Calu3 (cell line): ENCODE data around the gene PCGF5. TPM values are rescaled to one million over a fixed set of nuclear protein-coding genes. Genes with fewer than 3 reads are reported as not detected.
A peak's percentile ranks its signal among the peaks of the same experiment; 100 is the strongest.
"Not testable (repeated sequence)": the region's sequence is repeated elsewhere in the genome, so short reads cannot be mapped to it uniquely, and the experiment has no call there.

Experiments
- BruUV-seq: library from RNA; stranded (reverse); fragments of 400-500 nt; replicated peaks from 2 replicates; lab custom pipeline; 2021; lab: Mats Ljungman, UMichigan
- CTCF ChIA-PET: fragments of 300-600 bp; sonication (Branson Sonifier 250); formaldehyde crosslinking; loops from one replicate; lab custom pipeline; 2022; ENCODE audit warnings: antibody characterized with exemption; lab: Charles Lee
- DNase-seq: peaks from one replicate; pipeline ENCODE4 v3.0.0; 2022
- H3K27ac Mint-ChIP-seq: one replicate; pipeline ENCODE4 v1.8.0; 2022; ENCODE audit warnings: mixed read lengths; ENCODE audit not compliant: unreplicated experiment
- H3K27me3 Mint-ChIP-seq: one replicate; pipeline ENCODE4 v1.8.0; 2022; ENCODE audit warnings: mixed read lengths; ENCODE audit not compliant: unreplicated experiment
- H3K36me3 Mint-ChIP-seq: one replicate; pipeline ENCODE4 v1.8.0; 2022; ENCODE audit warnings: mild to moderate bottlenecking, moderate library complexity, mixed read lengths; ENCODE audit not compliant: insufficient read depth, unreplicated experiment
- H3K4me1 Mint-ChIP-seq: one replicate; pipeline ENCODE4 v1.8.0; 2022; ENCODE audit warnings: mild to moderate bottlenecking, low read depth, mixed read lengths; ENCODE audit not compliant: unreplicated experiment
- H3K4me3 Mint-ChIP-seq: one replicate; pipeline ENCODE4 v1.8.0; 2022; ENCODE audit warnings: mild to moderate bottlenecking, low read depth, moderate library complexity, mixed read lengths; ENCODE audit not compliant: unreplicated experiment
- H3K9me3 Mint-ChIP-seq: one replicate; pipeline ENCODE4 v1.8.0; 2022; ENCODE audit warnings: low read depth, mixed read lengths; ENCODE audit not compliant: unreplicated experiment
- intact Hi-C: fragments of 100-400 bp; cut with micrococcal nuclease; formaldehyde crosslinking; loops from one replicate; pipeline ENCODE4 v1.10.0; 2022; ENCODE audit not compliant: unreplicated experiment
- total RNA-seq: library from RNA; stranded (reverse); gene quantifications from 2 replicates; pipeline ENCODE4 v1.2.3, GENCODE V29; 2022
- TF ChIP-seq, protein P1 (sequence below): fragments of 200-600 bp; IDR thresholded peaks from one replicate; pipeline ENCODE4 v1.8.0; 2022; ENCODE audit warnings: antibody characterized with exemption; ENCODE audit not compliant: unreplicated experiment

Gene PCGF5
- total RNA-seq, 1 experiment from 2014 or later = 19.5 TPM

- Mint-ChIP-seq H3K27ac (no peak overlapping the region), H3K27me3 (no peaks in the 10 kb centered on the region), H3K9me3 (no peaks in the 10 kb centered on the region), H3K4me3 (peak overlapping the region; percentile 44), H3K4me1 (peaks cover 8% of the 10 kb centered on the region), H3K36me3 (peaks cover 4% of the 10 kb centered on the region)
- TF ChIP-seq, protein P1, sequence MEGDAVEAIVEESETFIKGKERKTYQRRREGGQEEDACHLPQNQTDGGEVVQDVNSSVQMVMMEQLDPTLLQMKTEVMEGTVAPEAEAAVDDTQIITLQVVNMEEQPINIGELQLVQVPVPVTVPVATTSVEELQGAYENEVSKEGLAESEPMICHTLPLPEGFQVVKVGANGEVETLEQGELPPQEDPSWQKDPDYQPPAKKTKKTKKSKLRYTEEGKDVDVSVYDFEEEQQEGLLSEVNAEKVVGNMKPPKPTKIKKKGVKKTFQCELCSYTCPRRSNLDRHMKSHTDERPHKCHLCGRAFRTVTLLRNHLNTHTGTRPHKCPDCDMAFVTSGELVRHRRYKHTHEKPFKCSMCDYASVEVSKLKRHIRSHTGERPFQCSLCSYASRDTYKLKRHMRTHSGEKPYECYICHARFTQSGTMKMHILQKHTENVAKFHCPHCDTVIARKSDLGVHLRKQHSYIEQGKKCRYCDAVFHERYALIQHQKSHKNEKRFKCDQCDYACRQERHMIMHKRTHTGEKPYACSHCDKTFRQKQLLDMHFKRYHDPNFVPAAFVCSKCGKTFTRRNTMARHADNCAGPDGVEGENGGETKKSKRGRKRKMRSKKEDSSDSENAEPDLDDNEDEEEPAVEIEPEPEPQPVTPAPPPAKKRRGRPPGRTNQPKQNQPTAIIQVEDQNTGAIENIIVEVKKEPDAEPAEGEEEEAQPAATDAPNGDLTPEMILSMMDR = peak; percentile 64
- DNase-seq = peak; percentile 71
- CTCF ChIA-PET = interaction anchor here (0.6 to 1.4 kb wide), 5 partner anchors 52 to 345 kb away, joined by 3 to 11 read pairs (median 5); partner anchors contain the start of gene PPP1R3C
- intact Hi-C loops = loop anchor here (5.0 kb wide), 2 partner anchors 69 to 194 kb away; no protein-coding TSS in a partner anchor
- no TSS peak for BruUV-seq
Observed at GRCh38 chr10:91298224-91298871, 77.9 kb downstream of the PCGF5 start.

DNA sequence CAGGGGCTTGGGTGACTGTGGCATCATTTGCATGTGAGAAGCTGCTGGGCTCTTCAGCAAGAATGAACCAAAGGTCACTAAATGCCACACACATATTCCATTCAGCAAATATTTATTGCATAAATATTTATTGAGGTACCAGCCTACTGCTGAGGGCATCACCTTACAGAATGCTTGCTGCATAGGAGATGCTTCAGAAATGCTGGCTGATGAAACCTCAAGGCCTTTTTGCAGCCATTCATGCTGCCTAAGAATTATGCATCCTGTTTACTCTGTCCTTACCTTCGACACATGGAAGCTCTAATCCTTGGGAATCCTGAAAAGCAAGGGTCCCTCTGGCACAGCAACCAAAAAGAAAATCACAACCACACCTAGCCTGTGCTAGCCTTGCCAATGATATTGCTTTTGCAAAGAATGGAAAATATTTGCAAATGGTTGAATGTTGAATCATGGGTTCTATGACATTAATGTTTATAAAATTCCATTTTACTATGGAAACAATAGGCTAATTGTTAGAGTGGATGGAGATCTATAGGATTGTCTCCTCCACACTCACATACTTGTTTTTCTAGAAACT is 79.6 kb downstream of the PCGF5 start:
- CTCF ChIA-PET = no interaction called here
- no peak for DNase-seq

DNA sequence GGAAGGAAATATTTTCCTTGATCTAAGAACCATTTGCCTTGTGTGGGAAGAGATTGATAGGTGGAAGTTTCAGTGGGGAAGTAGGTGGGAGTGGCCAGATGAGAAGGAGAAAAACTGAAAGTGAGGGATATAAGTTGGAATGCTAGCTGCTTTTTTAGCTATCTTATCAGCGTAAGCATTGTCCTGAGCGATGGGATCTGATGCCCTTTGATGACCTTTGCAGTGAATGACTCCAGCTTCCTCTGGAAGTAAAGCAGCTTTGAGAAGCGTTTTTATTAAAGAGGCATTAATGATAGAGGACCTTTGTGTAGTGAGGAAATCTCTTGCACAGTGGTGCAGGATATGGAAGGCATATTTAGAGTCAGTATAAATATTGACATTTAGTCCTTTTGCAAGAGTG is 82.5 kb downstream of the PCGF5 start:
- intact Hi-C loops, DNase-seq, CTCF ChIA-PET, H3K36me3 Mint-ChIP-seq, H3K9me3 Mint-ChIP-seq, H3K27me3 Mint-ChIP-seq, H3K27ac Mint-ChIP-seq, H3K4me3 Mint-ChIP-seq, BruUV-seq, H3K4me1 Mint-ChIP-seq: not testable (repeated sequence)

More for the DNA sequence above, 79.6 kb downstream of the PCGF5 start:
- Mint-ChIP-seq H3K27me3 (no peaks in the 10 kb centered on the region), H3K4me3 (no peak overlapping the region), H3K9me3 (no peaks in the 10 kb centered on the region), H3K4me1 (no peaks in the 10 kb centered on the region), H3K36me3 (peaks cover 4% of the 10 kb centered on the region), H3K27ac (no peak overlapping the region)
- intact Hi-C loops = loop anchor here (5.0 kb wide), 2 partner anchors 67 to 192 kb away; no protein-coding TSS in a partner anchor
- TF ChIP-seq, protein P1 = no peak
- BruUV-seq = no TSS peak

- H3K27ac Mint-ChIP-seq, H3K4me1 Mint-ChIP-seq, H3K36me3 Mint-ChIP-seq, BruUV-seq, H3K9me3 Mint-ChIP-seq, intact Hi-C loops, H3K4me3 Mint-ChIP-seq, CTCF ChIA-PET, DNase-seq: not testable (repeated sequence)
- H3K27me3 Mint-ChIP-seq = peaks cover 13% of the 10 kb centered on the region
Observed at GRCh38 chr10:91305979-91306378, 85.5 kb downstream of the PCGF5 start.

DNA sequence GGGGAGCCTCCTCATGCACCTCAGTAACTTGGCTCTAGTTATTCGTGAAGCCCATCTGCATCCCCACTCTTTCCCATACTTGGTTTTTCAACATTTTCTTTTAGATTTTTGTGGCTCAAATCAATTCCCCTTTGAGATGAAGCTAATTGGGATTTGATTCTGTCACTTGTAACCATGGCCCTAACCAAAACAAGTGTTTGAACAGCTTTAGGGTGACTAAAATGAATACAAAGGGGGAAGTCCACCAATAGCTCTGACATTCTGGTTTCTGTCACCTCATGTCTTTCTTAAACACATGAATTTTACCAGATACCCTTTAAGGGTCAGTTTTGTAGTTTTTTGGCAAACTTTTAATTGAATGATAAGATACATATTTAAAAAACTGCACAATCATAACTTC is 87.0 kb downstream of the PCGF5 start:
- TF ChIP-seq, protein P1 = no peak
- no peak overlapping the region for H3K4me3 Mint-ChIP-seq
- CTCF ChIA-PET = no interaction called here
- H3K9me3 Mint-ChIP-seq = no peaks in the 10 kb centered on the region
- no TSS peak for BruUV-seq
- intact Hi-C loops = no loop called here
- H3K4me1 Mint-ChIP-seq = no peaks in the 10 kb centered on the region
- DNase-seq = no peak
- no peaks in the 10 kb centered on the region for H3K36me3 Mint-ChIP-seq
- peaks cover 13% of the 10 kb centered on the region for H3K27me3 Mint-ChIP-seq
- no peak overlapping the region for H3K27ac Mint-ChIP-seq
